SK-N-SH treated with all-trans-retinoic acid at 6 μM for 48 hours (cell line): ENCODE results near the gene GLT6D1.

Experiments
- ARNTL ChIP-seq: fragments of 450-650 bp; formaldehyde crosslinking; IDR thresholded peaks from 2 replicates; pipeline ENCODE4 v1.5.0; 2020; ENCODE audit warnings: low read depth, mild to moderate bottlenecking, moderate library complexity, borderline replicate concordance
- CSDC2 ChIP-seq: fragments of 250-450 bp; sonication (Bioruptor Pico); IDR thresholded peaks from 2 replicates; pipeline ENCODE4 v1.5.0; 2020; ENCODE audit warnings: mild to moderate bottlenecking, moderate library complexity
- GLIS3 ChIP-seq: fragments of 250-450 bp; sonication (Bioruptor Pico); IDR thresholded peaks from 2 replicates; pipeline ENCODE4 v1.5.0; 2020; ENCODE audit warnings: mild to moderate bottlenecking, moderate library complexity
- PPARA ChIP-seq: fragments of 250-450 bp; sonication (Bioruptor Pico); IDR thresholded peaks from 2 replicates; pipeline ENCODE4 v1.5.0; 2020; ENCODE audit warnings: mild to moderate bottlenecking, borderline replicate concordance
- RARB ChIP-seq: fragments of 250-450 bp; sonication (Bioruptor Pico); IDR thresholded peaks from 2 replicates; pipeline ENCODE4 v1.8.0; 2021; ENCODE audit warnings: mild to moderate bottlenecking, moderate library complexity
- TOX ChIP-seq: fragments of 250-450 bp; sonication (Bioruptor Pico); IDR thresholded peaks from 2 replicates; pipeline ENCODE4 v1.8.0; 2021; ENCODE audit warnings: mild to moderate bottlenecking, moderate library complexity, borderline replicate concordance
- ZFP30 ChIP-seq: fragments of 450-650 bp; formaldehyde crosslinking; IDR thresholded peaks from 2 replicates; pipeline ENCODE4 v1.5.0; 2022; ENCODE audit warnings: mild to moderate bottlenecking, moderate library complexity
- ZNF8 ChIP-seq: fragments of 450-650 bp; formaldehyde crosslinking; IDR thresholded peaks from 2 replicates; pipeline ENCODE4 v1.5.0; 2020; ENCODE audit warnings: mild to moderate bottlenecking, moderate library complexity
- TF ChIP-seq, protein P1 (sequence below): fragments of 250-450 bp; sonication (Bioruptor Pico); IDR thresholded peaks from 2 replicates; pipeline ENCODE4 v1.8.0; 2020; ENCODE audit warnings: mild to moderate bottlenecking, moderate library complexity, borderline replicate concordance
- TF ChIP-seq, protein P2 (sequence below): fragments of 250-450 bp; sonication (Bioruptor Pico); IDR thresholded peaks from 2 replicates; pipeline ENCODE4 v1.5.0; 2020; ENCODE audit warnings: mild to moderate bottlenecking, moderate library complexity

GRCh38 chr9:135612981-135613910 lies 26.1 kb downstream of the GLT6D1 start:
- no peak for TF ChIP-seq ZNF8 (CRISPR knock-in tag)
- TF ChIP-seq GLIS3 = no peak
- no peak for TF ChIP-seq RARB (CRISPR knock-in tag)
- TF ChIP-seq, protein P1, sequence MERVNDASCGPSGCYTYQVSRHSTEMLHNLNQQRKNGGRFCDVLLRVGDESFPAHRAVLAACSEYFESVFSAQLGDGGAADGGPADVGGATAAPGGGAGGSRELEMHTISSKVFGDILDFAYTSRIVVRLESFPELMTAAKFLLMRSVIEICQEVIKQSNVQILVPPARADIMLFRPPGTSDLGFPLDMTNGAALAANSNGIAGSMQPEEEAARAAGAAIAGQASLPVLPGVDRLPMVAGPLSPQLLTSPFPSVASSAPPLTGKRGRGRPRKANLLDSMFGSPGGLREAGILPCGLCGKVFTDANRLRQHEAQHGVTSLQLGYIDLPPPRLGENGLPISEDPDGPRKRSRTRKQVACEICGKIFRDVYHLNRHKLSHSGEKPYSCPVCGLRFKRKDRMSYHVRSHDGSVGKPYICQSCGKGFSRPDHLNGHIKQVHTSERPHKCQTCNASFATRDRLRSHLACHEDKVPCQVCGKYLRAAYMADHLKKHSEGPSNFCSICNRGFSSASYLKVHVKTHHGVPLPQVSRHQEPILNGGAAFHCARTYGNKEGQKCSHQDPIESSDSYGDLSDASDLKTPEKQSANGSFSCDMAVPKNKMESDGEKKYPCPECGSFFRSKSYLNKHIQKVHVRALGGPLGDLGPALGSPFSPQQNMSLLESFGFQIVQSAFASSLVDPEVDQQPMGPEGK (CRISPR knock-in tag) = no peak
- TF ChIP-seq TOX (CRISPR knock-in tag) = no peak
- no peak for TF ChIP-seq ARNTL (CRISPR knock-in tag)
- TF ChIP-seq, protein P2, sequence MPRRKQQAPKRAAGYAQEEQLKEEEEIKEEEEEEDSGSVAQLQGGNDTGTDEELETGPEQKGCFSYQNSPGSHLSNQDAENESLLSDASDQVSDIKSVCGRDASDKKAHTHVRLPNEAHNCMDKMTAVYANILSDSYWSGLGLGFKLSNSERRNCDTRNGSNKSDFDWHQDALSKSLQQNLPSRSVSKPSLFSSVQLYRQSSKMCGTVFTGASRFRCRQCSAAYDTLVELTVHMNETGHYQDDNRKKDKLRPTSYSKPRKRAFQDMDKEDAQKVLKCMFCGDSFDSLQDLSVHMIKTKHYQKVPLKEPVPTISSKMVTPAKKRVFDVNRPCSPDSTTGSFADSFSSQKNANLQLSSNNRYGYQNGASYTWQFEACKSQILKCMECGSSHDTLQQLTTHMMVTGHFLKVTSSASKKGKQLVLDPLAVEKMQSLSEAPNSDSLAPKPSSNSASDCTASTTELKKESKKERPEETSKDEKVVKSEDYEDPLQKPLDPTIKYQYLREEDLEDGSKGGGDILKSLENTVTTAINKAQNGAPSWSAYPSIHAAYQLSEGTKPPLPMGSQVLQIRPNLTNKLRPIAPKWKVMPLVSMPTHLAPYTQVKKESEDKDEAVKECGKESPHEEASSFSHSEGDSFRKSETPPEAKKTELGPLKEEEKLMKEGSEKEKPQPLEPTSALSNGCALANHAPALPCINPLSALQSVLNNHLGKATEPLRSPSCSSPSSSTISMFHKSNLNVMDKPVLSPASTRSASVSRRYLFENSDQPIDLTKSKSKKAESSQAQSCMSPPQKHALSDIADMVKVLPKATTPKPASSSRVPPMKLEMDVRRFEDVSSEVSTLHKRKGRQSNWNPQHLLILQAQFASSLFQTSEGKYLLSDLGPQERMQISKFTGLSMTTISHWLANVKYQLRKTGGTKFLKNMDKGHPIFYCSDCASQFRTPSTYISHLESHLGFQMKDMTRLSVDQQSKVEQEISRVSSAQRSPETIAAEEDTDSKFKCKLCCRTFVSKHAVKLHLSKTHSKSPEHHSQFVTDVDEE (CRISPR knock-in tag) = no peak
- no peak for TF ChIP-seq ZFP30 (CRISPR knock-in tag)
- TF ChIP-seq PPARA (CRISPR knock-in tag) = no peak
- TF ChIP-seq CSDC2 (CRISPR knock-in tag) = no peak
